Smooth muscle cell of the brain vasculature (primary cell): Measurements from ENCODE around the gene PRSS56.

Source experiments
- DNase-seq: peaks from one replicate; pipeline ENCODE4 v3.0.0-alpha.2; 2012; ENCODE audit warnings: low read depth, low spot score

Gene PRSS56

DNA sequence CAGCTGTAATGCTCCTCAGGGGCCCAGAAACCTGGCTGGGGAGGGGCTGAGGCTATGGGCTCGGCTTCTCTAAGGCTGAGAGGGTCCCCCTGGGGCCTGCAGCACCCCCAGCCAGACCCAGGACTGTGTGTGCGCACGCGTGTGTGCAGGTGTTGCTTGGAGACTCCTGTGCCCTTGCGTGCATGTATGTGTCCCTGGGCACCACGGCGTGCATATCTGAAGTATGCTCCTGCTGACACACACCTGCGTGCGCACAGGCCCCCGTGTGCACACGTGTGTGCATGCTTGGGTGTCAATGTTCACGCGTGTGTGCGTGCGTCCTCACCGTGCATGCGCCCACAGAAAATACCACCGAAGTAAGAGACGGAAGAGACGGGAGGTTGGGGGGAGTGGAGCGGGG lies 17.7 kb upstream of the PRSS56 start:
- DNase-seq: no peak

- DNase-seq: no peak
Measured at GRCh38 chr2:232502911-232503808, 17.0 kb upstream of the PRSS56 start.

GRCh38 chr2:232503809-232504323 lies 16.3 kb upstream of the PRSS56 start:
- no peak for DNase-seq

DNA sequence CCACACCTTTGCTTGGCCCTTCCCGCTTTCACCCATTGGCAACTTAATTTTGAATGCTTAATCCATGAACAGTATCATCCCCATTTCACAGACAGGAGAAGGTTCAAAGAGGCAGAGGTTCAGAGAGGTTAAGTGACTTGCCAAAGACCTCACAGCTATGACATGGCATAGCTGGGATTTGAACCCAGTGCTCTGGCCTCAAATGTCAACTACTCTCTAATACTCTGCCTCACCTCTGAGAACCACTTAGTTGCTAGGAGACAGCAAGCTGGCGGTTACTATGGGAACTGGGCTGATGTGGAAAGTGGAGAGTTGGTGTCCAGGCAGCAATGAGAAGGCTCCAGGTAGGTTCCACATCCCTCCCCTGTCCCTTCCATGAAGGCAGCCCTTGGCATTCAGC lies 15.8 kb upstream of the PRSS56 start:
- DNase-seq: no peak

- DNase-seq: no peak
Measured at GRCh38 chr2:232505856-232506255, 14.3 kb upstream of the PRSS56 start.

DNA sequence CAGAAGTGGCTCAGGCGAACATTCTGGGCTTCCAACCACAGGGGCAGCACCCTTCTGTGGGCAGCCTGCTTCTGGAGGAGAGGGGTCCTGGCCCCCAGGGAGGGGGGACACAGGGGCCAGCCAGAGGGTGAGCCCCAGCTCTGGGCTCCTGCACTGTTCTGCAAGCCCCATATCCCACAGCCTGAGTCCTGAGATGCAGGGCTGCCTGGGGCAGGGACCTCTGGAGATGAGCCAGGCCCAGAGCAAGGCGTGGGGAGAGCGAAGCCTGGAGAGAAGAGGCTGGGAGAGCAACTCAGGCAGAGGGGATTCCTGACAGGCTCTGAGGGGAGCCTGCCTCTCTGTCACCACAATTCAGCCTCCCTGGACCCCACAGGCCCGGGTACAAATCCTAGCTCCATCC lies 13.5 kb upstream of the PRSS56 start:
- no peak for DNase-seq

GRCh38 chr2:232508251-232508650 lies 11.9 kb upstream of the PRSS56 start:
- DNase-seq: no peak

DNA sequence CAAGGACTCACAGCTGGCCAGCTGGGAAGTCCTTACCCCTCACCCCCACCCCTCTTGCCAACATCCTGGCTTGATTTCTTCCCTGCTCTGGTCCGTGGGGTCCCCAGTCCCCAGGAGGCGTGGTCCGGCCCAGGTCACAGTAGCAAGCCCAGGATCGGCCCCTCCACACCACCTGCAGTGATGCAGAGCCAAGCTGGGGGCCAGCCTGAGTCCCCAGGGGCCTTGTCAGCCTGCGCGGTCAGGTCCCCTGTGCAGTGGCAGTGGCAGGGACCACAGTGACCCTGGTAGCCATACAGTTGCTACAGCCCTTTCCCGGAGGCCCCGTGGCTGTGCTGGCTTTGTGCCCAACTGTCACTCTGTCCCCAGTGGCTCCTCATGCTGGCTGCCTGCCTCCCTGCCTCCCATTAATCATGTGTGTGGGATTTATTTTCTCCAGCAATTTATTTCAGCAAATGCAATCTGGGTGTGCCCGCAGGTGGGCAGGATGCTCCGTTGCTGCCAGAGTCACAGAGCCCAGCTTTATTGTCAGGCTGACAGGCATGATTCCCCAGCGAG lies 8.8 kb upstream of the PRSS56 start:
- no peak for DNase-seq

- no peak for DNase-seq
Measured at GRCh38 chr2:232512602-232513001, 7.6 kb upstream of the PRSS56 start.

DNA sequence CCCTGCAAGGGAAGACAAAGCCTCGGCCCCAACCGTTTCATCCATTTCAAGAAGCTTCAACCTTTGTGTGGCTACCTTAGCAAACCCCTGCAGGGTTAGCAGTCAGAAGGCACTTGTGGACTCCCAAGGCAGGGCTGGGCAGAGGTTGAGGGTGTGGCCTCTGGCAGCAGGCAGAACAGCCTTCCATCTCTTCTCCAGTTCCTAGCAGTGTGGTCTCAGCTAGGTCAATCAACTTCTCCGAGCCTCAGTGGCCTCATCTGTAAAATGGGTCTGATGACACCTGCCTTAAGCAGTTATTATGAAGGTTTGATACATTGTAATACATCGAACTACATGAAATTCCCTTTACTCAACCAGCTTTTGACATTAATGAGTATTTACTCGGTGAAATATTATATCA lies 6.8 kb upstream of the PRSS56 start:
- DNase-seq: no peak

- DNase-seq: no peak
Measured at GRCh38 chr2:232515639-232516038, 4.5 kb upstream of the PRSS56 start.

GRCh38 chr2:232516551-232516950 lies 3.6 kb upstream of the PRSS56 start:
- no peak for DNase-seq

DNA sequence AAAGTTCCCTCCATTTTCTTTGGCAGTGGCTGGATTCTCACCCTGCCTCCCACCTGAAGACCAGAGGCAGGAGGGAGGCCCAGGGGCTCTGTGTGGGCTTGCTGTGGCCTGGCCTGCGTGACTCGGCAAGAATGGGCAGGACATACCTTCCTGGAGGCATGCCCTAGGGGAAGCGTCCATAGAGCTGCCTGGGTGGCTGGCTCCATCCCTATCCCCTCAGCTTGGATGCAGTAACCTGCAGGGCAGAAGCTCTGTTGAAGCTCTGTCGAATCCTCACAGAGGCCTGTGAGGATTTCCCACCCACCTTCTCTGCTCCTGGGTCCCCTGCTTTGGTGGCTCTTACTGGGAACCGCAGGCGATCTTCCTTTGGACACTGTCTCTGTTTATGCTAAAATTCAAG lies 1.3 kb upstream of the PRSS56 start:
- no peak for DNase-seq

DNA sequence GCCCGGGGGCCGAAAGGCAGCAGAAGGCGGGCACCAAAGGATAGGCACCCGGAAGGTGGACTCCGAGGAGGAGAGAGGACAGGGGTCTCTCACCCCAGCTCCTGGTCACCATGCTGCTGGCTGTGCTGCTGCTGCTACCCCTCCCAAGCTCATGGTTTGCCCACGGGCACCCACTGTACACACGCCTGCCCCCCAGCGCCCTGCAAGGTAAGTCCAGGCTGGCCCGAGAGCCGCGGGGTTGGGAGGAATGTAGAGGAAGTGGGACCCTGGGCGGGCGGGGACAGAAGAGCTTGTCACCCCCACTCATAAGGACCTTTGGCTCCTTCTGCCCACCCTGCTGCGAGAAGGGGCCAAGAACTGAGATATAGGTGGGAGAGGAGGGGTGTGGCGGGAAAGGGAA lies 301 bp downstream of the PRSS56 start:
- DNase-seq: no peak

GRCh38 chr2:232521098-232521497 lies 910 bp downstream of the PRSS56 start:
- no peak for DNase-seq

DNA sequence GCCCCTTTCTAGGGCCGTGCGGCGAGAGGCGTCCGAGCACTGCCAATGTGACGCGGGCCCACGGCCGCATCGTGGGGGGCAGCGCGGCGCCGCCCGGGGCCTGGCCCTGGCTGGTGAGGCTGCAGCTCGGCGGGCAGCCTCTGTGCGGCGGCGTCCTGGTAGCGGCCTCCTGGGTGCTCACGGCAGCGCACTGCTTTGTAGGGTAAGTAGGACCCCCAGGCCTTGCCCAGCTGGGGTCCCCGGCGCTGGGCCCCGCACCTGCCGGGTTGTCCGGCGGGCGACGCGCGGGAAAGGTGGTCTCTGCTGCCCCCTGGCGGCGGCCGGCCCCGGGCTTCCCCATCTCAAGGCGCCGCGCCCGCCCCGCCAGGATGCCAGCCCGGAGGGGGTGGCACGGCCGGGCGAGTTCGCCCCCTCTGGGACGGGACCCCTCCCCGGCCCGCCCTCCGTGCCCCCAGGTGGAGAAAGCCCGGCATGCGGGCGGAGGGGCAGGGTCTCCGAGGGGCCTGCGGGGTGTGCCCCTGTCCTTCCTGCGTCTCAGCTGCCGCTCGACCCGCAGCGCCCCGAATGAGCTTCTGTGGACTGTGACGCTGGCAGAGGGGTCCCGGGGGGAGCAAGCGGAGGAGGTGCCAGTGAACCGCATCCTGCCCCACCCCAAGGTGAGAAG lies 1.9 kb downstream of the PRSS56 start:
- DNase-seq: no peak

DNA sequence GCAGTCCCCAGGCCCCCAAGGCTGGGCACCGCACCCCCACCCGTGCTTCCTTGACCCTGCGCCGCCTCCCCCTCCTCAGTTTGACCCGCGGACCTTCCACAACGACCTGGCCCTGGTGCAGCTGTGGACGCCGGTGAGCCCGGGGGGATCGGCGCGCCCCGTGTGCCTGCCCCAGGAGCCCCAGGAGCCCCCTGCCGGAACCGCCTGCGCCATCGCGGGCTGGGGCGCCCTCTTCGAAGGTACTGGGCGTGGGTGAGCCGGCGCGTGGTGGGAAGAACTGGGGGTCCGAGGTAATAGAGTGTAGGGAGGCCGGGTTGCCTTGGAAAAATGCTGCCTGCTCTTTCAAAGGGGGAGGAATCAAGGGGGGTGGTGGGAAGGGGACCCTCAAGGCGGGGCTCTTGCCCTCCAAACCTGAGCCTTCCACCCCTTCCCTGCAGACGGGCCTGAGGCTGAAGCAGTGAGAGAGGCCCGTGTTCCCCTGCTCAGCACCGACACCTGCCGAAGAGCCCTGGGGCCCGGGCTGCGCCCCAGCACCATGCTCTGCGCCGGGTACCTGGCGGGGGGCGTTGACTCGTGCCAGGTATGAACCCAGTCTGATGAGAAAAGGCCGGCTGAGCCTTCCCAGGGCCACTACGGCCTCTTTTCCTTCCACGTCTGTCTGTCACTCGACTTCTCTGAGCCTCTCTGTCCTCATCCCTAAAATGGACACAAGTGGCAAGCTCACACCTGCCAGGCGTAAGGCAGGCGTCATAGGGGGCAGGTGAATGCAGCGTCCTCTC lies 2.6 kb downstream of the PRSS56 start:
- DNase-seq: no peak

DNA sequence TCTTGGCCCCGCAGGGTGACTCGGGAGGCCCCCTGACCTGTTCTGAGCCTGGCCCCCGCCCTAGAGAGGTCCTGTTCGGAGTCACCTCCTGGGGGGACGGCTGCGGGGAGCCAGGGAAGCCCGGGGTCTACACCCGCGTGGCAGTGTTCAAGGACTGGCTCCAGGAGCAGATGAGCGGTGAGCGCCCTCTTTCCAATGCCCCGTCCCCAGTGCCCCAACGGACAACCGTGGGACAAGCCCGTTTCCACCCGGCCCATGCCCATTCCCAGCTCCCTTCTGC lies 3.2 kb downstream of the PRSS56 start:
- DNase-seq: no peak

- no peak for DNase-seq
Measured at GRCh38 chr2:232523682-232524597, 3.8 kb downstream of the PRSS56 start.

- DNase-seq: no peak
Measured at GRCh38 chr2:232524771-232525170, 4.6 kb downstream of the PRSS56 start.

DNA sequence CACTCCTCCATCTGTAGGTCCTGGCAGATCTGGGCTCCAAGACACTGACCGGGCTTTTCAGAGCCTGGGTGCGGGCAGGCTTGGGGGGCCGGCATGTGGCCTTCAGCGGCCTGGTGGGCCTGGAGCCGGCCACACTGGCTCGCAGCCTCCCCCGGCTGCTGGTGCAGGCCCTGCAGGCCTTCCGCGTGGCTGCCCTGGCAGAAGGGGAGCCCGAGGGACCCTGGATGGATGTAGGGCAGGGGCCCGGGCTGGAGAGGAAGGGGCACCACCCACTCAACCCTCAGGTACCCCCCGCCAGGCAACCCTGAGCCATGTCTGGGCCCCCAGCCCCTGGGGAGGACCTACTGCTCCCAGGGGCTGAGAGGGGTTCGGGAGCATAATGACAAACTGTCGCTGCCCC lies 5.0 kb downstream of the PRSS56 start:
- DNase-seq: no peak
